ENCODE data around the gene ARHGEF10L.

ARHGEF10L gene

GRCh38 chr1:17620448-17620847, 81.0 kb downstream of the ARHGEF10L start:
- no peaks in the 10 kb centered on the region for H3K36me3 ChIP-seq (ENCODE audit: low read length)
- H3K4me2 ChIP-seq (ENCODE audit: low read depth, low read length, poor library complexity, severe bottlenecking) = no peak overlapping the region
- H3K9me3 ChIP-seq (ENCODE audit: insufficient read depth, low read length) = no peaks in the 10 kb centered on the region
- no peaks in the 10 kb centered on the region for H3K79me2 ChIP-seq (ENCODE audit: insufficient read depth, low read length)
- H4K20me1 ChIP-seq (ENCODE audit: low read depth, low read length) = no peaks in the 10 kb centered on the region
- no peak overlapping the region for H3K9ac ChIP-seq (ENCODE audit: low read length)
- H3K27me3 ChIP-seq (ENCODE audit: low read length) = no peaks in the 10 kb centered on the region
- H3K4me3 ChIP-seq (ENCODE audit: insufficient read depth, low read length, poor library complexity, severe bottlenecking) = no peak overlapping the region
- no peak for TF ChIP-seq CTCF (IDR thresholded peaks at IDR 0.05; ENCODE audit: insufficient read depth, low read length, poor library complexity, severe bottlenecking)
- no peak for TF ChIP-seq EZH2phosphoT487 (conservative IDR thresholded peaks at IDR 0.05; ENCODE audit: low read length)
- H3K9me2 ChIP-seq (replicated peaks; ENCODE audit: insufficient read depth, low read length) = no peaks in the 10 kb centered on the region
- H2AFZ ChIP-seq (ENCODE audit: low read depth, low read length, severe bottlenecking) = no peak overlapping the region
- H3K27ac ChIP-seq (ENCODE audit: low read depth, low read length) = no peak overlapping the region
- no peaks in the 10 kb centered on the region for H3F3A ChIP-seq (ENCODE audit: insufficient read depth)

GRCh38 chr1:17621691-17622090, 82.2 kb downstream of the ARHGEF10L start:
- no peak overlapping the region for H3K4me3 ChIP-seq (ENCODE audit: insufficient read depth, low read length, poor library complexity, severe bottlenecking)
- H3K9me3 ChIP-seq (ENCODE audit: insufficient read depth, low read length) = no peaks in the 10 kb centered on the region
- H3K9me2 ChIP-seq (replicated peaks; ENCODE audit: insufficient read depth, low read length) = no peaks in the 10 kb centered on the region
- no peak overlapping the region for H3K4me2 ChIP-seq (ENCODE audit: low read depth, low read length, poor library complexity, severe bottlenecking)
- TF ChIP-seq EZH2phosphoT487 (conservative IDR thresholded peaks at IDR 0.05; ENCODE audit: low read length) (no peak), CTCF (IDR thresholded peaks at IDR 0.05; ENCODE audit: insufficient read depth, low read length, poor library complexity, severe bottlenecking) (no peak)
- no peak overlapping the region for H2AFZ ChIP-seq (ENCODE audit: low read depth, low read length, severe bottlenecking)
- H3K36me3 ChIP-seq (ENCODE audit: low read length) = no peaks in the 10 kb centered on the region
- H3K27me3 ChIP-seq (ENCODE audit: low read length) = no peaks in the 10 kb centered on the region
- no peak overlapping the region for H3K27ac ChIP-seq (ENCODE audit: low read depth, low read length)
- no peaks in the 10 kb centered on the region for H3K79me2 ChIP-seq (ENCODE audit: insufficient read depth, low read length)
- no peak overlapping the region for H3K9ac ChIP-seq (ENCODE audit: low read length)
- no peaks in the 10 kb centered on the region for H4K20me1 ChIP-seq (ENCODE audit: low read depth, low read length)
- H3F3A ChIP-seq (ENCODE audit: insufficient read depth) = no peaks in the 10 kb centered on the region

GRCh38 chr1:17622823-17623222, 83.3 kb downstream of the ARHGEF10L start:
- no peak overlapping the region for H3K4me2 ChIP-seq (ENCODE audit: low read depth, low read length, poor library complexity, severe bottlenecking)
- H4K20me1 ChIP-seq (ENCODE audit: low read depth, low read length) = no peaks in the 10 kb centered on the region
- TF ChIP-seq EZH2phosphoT487 (conservative IDR thresholded peaks at IDR 0.05; ENCODE audit: low read length) (no peak), CTCF (IDR thresholded peaks at IDR 0.05; ENCODE audit: insufficient read depth, low read length, poor library complexity, severe bottlenecking) (no peak)
- H2AFZ ChIP-seq (ENCODE audit: low read depth, low read length, severe bottlenecking) = no peak overlapping the region
- no peaks in the 10 kb centered on the region for H3K9me3 ChIP-seq (ENCODE audit: insufficient read depth, low read length)
- H3K9ac ChIP-seq (ENCODE audit: low read length) = no peak overlapping the region
- no peaks in the 10 kb centered on the region for H3K9me2 ChIP-seq (replicated peaks; ENCODE audit: insufficient read depth, low read length)
- no peaks in the 10 kb centered on the region for H3K27me3 ChIP-seq (ENCODE audit: low read length)
- no peaks in the 10 kb centered on the region for H3F3A ChIP-seq (ENCODE audit: insufficient read depth)
- H3K27ac ChIP-seq (ENCODE audit: low read depth, low read length) = no peak overlapping the region
- no peak overlapping the region for H3K4me3 ChIP-seq (ENCODE audit: insufficient read depth, low read length, poor library complexity, severe bottlenecking)
- H3K36me3 ChIP-seq (ENCODE audit: low read length) = no peaks in the 10 kb centered on the region
- H3K79me2 ChIP-seq (ENCODE audit: insufficient read depth, low read length) = no peaks in the 10 kb centered on the region
